ENCODE measurements around the gene IDH3B. TPM values are rescaled to one million over a fixed set of nuclear protein-coding genes. Genes with fewer than 3 reads are reported as not detected.

IDH3B gene
- total and polyA plus RNA-seq, 2 donors (not counting 3 experiments of a cell fraction or from before 2014, with no cell fraction given), result 86.9 to 177 TPM

GRCh38 chr20:2695206-2695983 lies 31.4 kb upstream of the IDH3B start:
- Histone ChIP-seq H3K36me3 (ENCODE audit: control insufficient read depth in 2 of 2, extremely low read depth in 1 of 2, insufficient read depth in 2 of 2, low read length in 2 of 2) (no peaks in the 10 kb centered on the region), H3K4me3 (replicated peaks in 1 of 3; ENCODE audit: insufficient read depth in 1 of 3, low read depth in 1 of 3, low read length in 3 of 3) (no peak overlapping the region), H2AFZ (ENCODE audit: low read depth, low read length) (no peak overlapping the region), H3K79me2 (ENCODE audit: control insufficient read depth, insufficient read depth, low read length) (no peaks in the 10 kb centered on the region), H3K27ac (ENCODE audit: insufficient read depth, low read depth, low read length) (no peak overlapping the region), H3K27me3 (ENCODE audit: control insufficient read depth in 2 of 2, insufficient read depth in 2 of 2, low read length in 2 of 2) (peaks cover 37 to 53% of the 10 kb centered on the region in 2 experiments), H4K20me1 (replicated peaks; ENCODE audit: control insufficient read depth, extremely low read depth, insufficient read depth, low read length) (peaks cover 2% of the 10 kb centered on the region), H3K4me1 (ENCODE audit: control insufficient read depth, extremely low read depth, insufficient read depth, low read length) (peaks cover 4% of the 10 kb centered on the region), H3K4me2 (ENCODE audit: insufficient read depth, low read length) (no peak overlapping the region), H3K9me3 (replicated peaks; ENCODE audit: control insufficient read depth, insufficient read depth, low read length) (no peaks in the 10 kb centered on the region), H3K9ac (replicated peaks; ENCODE audit: extremely low read depth, insufficient read depth, low read length) (no peak overlapping the region), H3K9me1 (replicated peaks; ENCODE audit: control insufficient read depth, extremely low read depth, insufficient read depth, low read length) (no peaks in the 10 kb centered on the region)
- no peak for FAIRE-seq
- no TSS peak for BruUV-seq (replicated peaks)
- ChIA-PET CTCF (no interaction called here), POLR2A (no interaction called here)
- intact Hi-C loops (cut with micrococcal nuclease) (no loop called here), dilution Hi-C loops (cut with MboI; ENCODE audit: extremely low pct_ligation_motif_present, low sequenced_read_pairs) (no loop called here)
- no peak for DNase-seq (ENCODE audit: low read depth, low spot score)
- no peak for TF ChIP-seq MYC (IDR thresholded peaks at IDR 0.05; ENCODE audit: low read depth, low read length)
- TF ChIP-seq EZH2 (IDR thresholded peaks at IDR 0.05; ENCODE audit: borderline replicate concordance, low read depth, low read length, severe bottlenecking), result no peak
- no peak for TF ChIP-seq GATA2 (IDR thresholded peaks at IDR 0.05; ENCODE audit: insufficient read depth, insufficient read length, low read depth, low read length)
- TF ChIP-seq JUN (IDR thresholded peaks at IDR 0.05; ENCODE audit: borderline replicate concordance, insufficient read depth, insufficient read length, low read depth), result no peak
- no peak for TF ChIP-seq CTCF (IDR thresholded peaks at IDR 0.05; ENCODE audit: extremely low read depth in 1 of 2, insufficient read depth in 1 of 2, low read depth in 1 of 2, low read length in 2 of 2)
- TF ChIP-seq MAX (IDR thresholded peaks at IDR 0.05; ENCODE audit: insufficient read depth, insufficient read length), result no peak
- TF ChIP-seq POLR2AphosphoS5 (IDR thresholded peaks at IDR 0.05; ENCODE audit: insufficient read depth, low read depth, low read length), result no peak
- no peak for TF ChIP-seq POLR2A (IDR thresholded peaks at IDR 0.05; ENCODE audit: low read depth, low read length)
- no peak for TF ChIP-seq FOS (IDR thresholded peaks at IDR 0.05; ENCODE audit: borderline replicate concordance, insufficient read depth, low read length)
